ENCODE measurements around the gene SYT7.

The SYT7 gene

GRCh38 chr11:61518032-61518795, 62.7 kb downstream of the SYT7 start:
- DNase-seq (ENCODE audit: low read depth in 2 of 2) = no peak

DNA sequence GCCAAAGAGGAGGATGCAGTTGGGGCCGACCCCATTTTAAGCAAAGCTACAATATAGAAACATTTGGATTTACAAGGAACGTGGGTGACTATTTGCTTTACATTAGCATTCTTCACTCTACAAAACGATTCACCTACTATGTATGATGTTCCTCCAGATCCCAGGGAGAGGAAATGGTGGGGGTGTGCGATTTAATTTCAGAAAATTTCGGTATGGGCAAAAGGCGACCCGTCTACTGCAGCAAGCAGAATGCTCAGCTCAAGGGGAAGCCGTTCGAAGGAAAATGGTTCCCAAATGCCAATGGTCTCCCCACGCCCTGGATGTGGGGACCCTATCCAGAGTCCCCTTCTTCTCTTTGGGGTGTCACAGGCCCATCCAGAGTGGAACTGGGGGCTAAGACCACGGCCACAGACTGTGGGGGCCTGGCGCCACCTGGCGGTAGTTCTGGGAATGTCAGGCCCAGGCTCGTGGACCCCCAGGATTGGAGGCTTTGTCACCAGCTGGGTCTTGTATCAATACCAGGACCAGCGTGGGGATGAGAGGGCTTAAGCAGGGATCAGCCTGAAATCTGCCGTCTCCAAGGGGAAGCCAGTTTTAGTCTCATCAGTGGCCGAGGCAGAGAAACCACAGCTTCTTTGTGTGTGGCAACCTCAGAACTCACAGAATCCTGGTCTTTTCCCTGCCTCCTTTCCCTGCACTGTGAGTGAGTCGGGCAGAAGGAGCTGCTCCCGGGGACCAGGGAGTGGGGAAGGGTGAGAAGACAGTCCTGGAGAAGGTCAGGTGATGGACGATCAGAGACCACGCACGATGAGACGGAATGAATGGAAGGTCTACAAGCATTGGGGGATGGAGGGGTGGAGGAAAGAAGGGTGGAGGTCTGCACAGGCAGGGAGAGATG, 64.0 kb downstream of the SYT7 start:
- DNase-seq (ENCODE audit: low read depth in 2 of 2) = peak; percentile 28 to 40

GRCh38 chr11:61516191-61516590, 64.7 kb downstream of the SYT7 start:
- no peak for DNase-seq (ENCODE audit: low read depth in 2 of 2)

DNA sequence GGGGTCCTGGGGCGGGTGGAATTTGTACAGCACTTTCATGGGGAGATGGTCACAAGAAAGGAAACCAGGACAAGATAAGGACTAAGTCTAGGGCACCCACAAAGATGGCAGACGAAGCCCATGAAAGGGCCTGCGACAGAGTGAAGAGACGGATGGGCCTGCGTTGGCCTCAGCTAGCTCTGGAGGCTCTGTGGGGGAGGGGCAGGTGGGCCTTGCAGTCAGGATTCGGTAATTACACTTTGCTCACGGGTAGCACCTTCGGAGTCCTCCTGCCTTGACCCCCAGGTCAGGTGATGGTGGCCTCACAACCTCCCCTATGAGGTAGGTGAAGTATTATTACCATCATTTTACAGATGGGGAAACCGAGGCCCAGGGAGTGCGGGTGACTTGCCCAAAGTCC, 65.2 kb downstream of the SYT7 start:
- DNase-seq (ENCODE audit: low read depth in 2 of 2) = no peak

DNA sequence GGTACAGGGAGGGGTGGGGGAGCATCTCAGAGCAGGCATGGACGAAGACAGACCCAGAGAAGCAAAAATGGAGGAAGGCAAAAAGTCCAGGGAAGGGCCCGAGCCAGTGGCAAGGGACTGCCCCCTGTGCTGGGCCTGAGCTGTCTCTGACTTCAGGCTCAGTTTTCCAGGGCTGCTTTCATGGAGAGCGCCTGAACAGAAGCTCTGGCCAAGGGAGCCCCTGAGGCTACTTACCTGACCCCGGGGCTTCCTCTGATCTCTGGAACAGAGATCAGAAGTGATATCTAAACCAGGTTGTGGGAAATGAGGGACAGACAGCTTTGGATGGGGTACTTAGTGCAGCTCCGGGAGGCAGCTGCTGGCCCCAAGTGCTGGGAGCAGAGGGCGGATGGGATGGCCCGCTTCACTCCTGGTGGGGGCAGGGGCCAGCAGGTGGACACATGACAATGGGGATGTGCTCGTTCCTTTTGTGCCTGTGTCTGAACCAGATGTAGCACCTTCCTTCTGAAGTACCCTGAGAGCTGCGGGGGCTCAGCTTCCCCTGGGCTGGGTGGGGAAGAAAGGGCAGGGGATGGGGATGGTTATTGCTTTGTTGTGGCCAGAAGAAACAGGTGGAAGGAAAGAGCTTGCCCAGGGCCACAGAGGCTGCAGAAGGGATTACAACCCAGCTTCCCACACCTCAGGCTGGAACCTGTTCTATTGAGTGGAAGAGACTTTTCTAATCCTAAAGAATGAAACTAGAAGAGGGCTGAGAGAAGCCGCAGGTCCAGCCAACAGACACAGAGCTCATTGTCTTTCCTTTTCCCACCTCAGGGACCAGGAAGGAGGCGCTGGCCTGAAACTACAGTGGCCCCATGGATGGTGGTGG, 66.6 kb downstream of the SYT7 start:
- no peak for DNase-seq (ENCODE audit: low read depth in 2 of 2)

- no peak for DNase-seq (ENCODE audit: low read depth in 2 of 2)
Measured at GRCh38 chr11:61513143-61513765, 67.6 kb downstream of the SYT7 start.

- no peak for DNase-seq (ENCODE audit: low read depth in 2 of 2)
Measured at GRCh38 chr11:61512435-61512834, 68.4 kb downstream of the SYT7 start.

DNA sequence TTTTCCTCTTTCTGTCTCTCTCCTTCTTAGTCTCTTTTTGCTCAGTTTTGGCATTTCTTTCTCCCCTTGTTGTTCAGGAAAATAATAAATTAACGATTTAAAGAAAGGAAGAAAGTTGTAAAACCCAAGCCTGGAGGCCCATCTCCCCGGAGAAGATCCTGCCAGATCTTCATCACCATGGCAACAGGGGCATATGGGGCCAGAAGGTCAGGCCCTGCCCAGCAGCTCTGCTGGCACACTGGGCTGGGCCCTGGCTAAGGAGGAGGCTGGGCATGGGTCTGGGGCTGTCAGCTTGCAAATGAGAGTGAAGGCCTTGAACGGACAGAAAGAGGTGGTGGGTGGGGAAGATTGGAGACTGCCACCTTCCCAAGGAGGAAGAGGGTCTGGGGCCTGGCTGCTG, 69.5 kb downstream of the SYT7 start:
- DNase-seq (ENCODE audit: low read depth in 2 of 2) = no peak

GRCh38 chr11:61510974-61511373, 69.9 kb downstream of the SYT7 start:
- DNase-seq (ENCODE audit: low read depth in 2 of 2) = no peak

- DNase-seq (ENCODE audit: low read depth in 2 of 2) = no peak
Measured at GRCh38 chr11:61510166-61510919, 70.5 kb downstream of the SYT7 start.

DNA sequence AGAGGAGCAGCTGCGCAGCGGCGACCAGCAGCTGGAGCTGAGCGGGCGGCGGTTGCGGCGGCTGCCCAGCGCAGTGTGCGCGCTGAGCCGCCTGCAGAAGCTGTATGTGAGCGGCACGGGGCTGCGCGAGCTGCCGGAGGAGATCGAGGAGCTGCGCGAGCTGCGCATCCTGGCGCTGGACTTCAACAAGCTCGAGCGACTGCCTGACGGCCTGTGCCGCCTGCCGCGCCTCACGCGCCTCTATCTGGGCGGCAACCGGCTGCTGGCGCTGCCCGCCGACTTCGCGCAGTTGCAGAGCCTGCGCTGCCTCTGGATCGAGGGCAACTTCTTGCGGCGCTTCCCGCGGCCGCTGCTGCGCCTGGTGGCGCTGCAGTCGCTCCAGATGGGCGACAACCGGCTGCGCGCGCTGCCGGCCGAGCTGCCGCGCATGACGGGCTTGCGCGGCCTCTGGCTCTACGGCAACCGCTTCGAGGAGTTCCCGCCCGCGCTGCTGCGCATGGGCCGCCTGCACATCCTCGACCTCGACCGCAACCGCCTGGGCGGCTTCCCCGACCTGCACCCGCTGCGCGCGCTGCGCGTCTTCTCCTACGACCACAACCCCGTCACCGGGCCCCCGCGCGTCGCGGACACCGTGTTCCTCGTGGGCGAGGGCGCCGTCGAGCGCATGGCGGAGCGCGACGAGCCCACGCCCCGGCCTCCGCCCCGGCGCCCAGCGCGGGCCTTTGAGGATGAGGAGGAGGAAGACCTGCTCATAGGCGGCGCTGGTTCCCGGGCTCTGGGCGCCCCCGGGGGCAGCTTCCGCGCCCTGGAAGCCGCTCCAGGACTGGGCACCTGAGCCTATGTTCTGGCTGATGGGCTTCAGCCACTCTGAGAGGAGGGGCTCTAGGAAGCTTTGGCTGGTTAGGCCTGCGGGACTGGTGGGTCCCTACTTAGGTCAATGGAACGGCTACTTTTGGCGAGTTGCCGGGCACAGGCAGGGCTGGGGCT, 71.5 kb downstream of the SYT7 start:
- DNase-seq (ENCODE audit: low read depth in 2 of 2) = no peak

GRCh38 chr11:61507962-61508861, 72.7 kb downstream of the SYT7 start, which contains the start of gene LRRC10B:
Gene LRRC10B, plus strand, starts transcription at chr11:61508749. Its CDS starts 250 bp downstream, at chr11:61508999.
- no peak for DNase-seq (ENCODE audit: low read depth in 2 of 2)

- no peak for DNase-seq (ENCODE audit: low read depth in 2 of 2)
Measured at GRCh38 chr11:61507012-61507768, 73.7 kb downstream of the SYT7 start.

- no peak for DNase-seq (ENCODE audit: low read depth in 2 of 2)
Measured at GRCh38 chr11:61505640-61506155, 75.2 kb downstream of the SYT7 start.

DNA sequence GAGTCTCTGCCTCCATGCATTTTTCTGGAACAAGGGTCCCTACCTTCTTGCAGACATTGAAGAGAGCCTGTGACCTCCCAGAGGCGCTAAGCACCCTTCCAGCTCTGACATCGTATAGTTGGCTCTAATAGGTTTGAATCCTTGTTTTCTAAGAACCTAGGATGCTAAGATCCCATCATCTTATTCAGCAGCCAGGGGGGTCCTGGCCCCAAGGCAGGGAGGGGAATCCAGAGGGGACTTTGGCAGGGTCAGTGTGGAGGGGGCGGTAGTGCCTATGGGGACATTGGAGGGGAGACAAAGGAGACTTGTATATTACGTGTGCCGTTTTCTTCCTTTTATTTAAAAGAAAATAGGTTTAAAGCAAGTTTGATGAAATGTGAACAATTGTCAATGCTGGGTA, 75.8 kb downstream of the SYT7 start:
- no peak for DNase-seq (ENCODE audit: low read depth in 2 of 2)

GRCh38 chr11:61503135-61503770, 77.6 kb downstream of the SYT7 start:
- DNase-seq (ENCODE audit: low read depth in 2 of 2) = no peak

- DNase-seq (ENCODE audit: low read depth in 2 of 2) = no peak
Measured at GRCh38 chr11:61502522-61502921, 78.4 kb downstream of the SYT7 start.

All from stimulated activated CD8-positive, alpha-beta memory T cell treated with anti-CD3 and anti-CD28 coated beads, Interleukin-7, amount 100 ng/mL, for 1 hour (primary cell).